ENCODE measurements around the gene GOLGA8B.
A peak's percentile ranks its signal among the peaks of the same experiment; 100 is the strongest.
"Not testable (repeated sequence)": the region's sequence is repeated elsewhere in the genome, so short reads cannot be mapped to it uniquely, and the experiment has no call there.

Gene GOLGA8B

GRCh38 chr15:34583399-34584329, at the start of gene GOLGA8B:
GOLGA8B (minus strand) TSS chr15:34583651; CDS start chr15:34535912, 47,739 bp downstream.
- peak; percentile 84 for DNase-seq

- DNase-seq: not testable (repeated sequence)
These were observed 49.7 kb upstream of the GOLGA8B start for GRCh38 chr15:34633165-34633564.

- no peak for DNase-seq
These were observed 45.2 kb upstream of the GOLGA8B start for GRCh38 chr15:34628577-34629152.

GRCh38 chr15:34625007-34625406, 41.6 kb upstream of the GOLGA8B start:
- DNase-seq: no peak

GRCh38 chr15:34621675-34622074, 38.2 kb upstream of the GOLGA8B start:
- DNase-seq: no peak

- no peak for DNase-seq
These were observed 37.4 kb upstream of the GOLGA8B start for GRCh38 chr15:34620814-34621213.

- DNase-seq: no peak
These were observed 36.7 kb upstream of the GOLGA8B start for GRCh38 chr15:34620142-34620541.

- no peak for DNase-seq
These were observed 35.7 kb upstream of the GOLGA8B start for GRCh38 chr15:34619151-34619550.

- no peak for DNase-seq
These were observed 34.6 kb upstream of the GOLGA8B start for GRCh38 chr15:34618073-34618472.

- DNase-seq: no peak
These were observed 33.2 kb upstream of the GOLGA8B start for GRCh38 chr15:34616613-34617012.

- DNase-seq: no peak
These were observed 30.5 kb upstream of the GOLGA8B start for GRCh38 chr15:34613997-34614396.

GRCh38 chr15:34613301-34613700, 29.9 kb upstream of the GOLGA8B start:
- DNase-seq: no peak

- DNase-seq: peak; percentile 18
These were observed 26.9 kb upstream of the GOLGA8B start for GRCh38 chr15:34610354-34610753.

GRCh38 chr15:34609102-34610057, 25.9 kb upstream of the GOLGA8B start:
- no peak for DNase-seq

- DNase-seq: no peak
These were observed 25.1 kb upstream of the GOLGA8B start for GRCh38 chr15:34608517-34608916.

GRCh38 chr15:34607832-34608231, 24.4 kb upstream of the GOLGA8B start:
- no peak for DNase-seq

- DNase-seq: no peak
These were observed 23.1 kb upstream of the GOLGA8B start for GRCh38 chr15:34606545-34606944.

GRCh38 chr15:34606131-34606530, 22.7 kb upstream of the GOLGA8B start:
- no peak for DNase-seq

- DNase-seq: no peak
These were observed 19.6 kb upstream of the GOLGA8B start for GRCh38 chr15:34603095-34603494.

GRCh38 chr15:34600923-34601322, 17.5 kb upstream of the GOLGA8B start:
- DNase-seq: no peak

GRCh38 chr15:34598799-34599585, 15.5 kb upstream of the GOLGA8B start:
- DNase-seq: no peak

- no peak for DNase-seq
These were observed 13.9 kb upstream of the GOLGA8B start for GRCh38 chr15:34597316-34597715.
